Heart right ventricle (tissue), 16 donors: ENCODE results near the gene ALDH1A3. TPM values are rescaled to one million over a fixed set of nuclear protein-coding genes. Genes with fewer than 3 reads are reported as not detected.

Experiments used
- ATAC-seq, 8 donors: fragments of 200-7000 bp; cut with Tn5 transposase; one replicate each; pipeline ENCODE4 v1.9.1; 2020; ENCODE audit warnings: mild to moderate bottlenecking in 8 of 8, moderate library complexity in 8 of 8, moderate number of reproducible peaks in 1 of 8
- DNase-seq, 2 donors: peaks; one replicate each; pipeline ENCODE4 v3.0.0-alpha.2; 2020
- H3K27ac ChIP-seq, 10 donors: fragments of 200-600 bp; sonication (generic) in 2 of 10; one replicate each; pipeline versions ENCODE4 v1.5.0 to v1.8.0; 2020 to 2022; ENCODE audit warnings: mild to moderate bottlenecking in 3 of 10
- H3K27me3 ChIP-seq, 7 donors: fragments of 200-600 bp; one replicate each; pipeline ENCODE4 v1.8.0; 2021 to 2022; ENCODE audit warnings: mild to moderate bottlenecking in 2 of 7
- H3K36me3 ChIP-seq, 9 donors: fragments of 200-600 bp; sonication (generic) in 1 of 9; one replicate each; pipeline versions ENCODE4 v1.5.0 to v1.8.0; 2020 to 2022; ENCODE audit warnings: mild to moderate bottlenecking in 2 of 9
- H3K4me1 ChIP-seq, 9 donors: fragments of 200-600 bp; sonication (generic) in 1 of 9; one replicate each; pipeline versions ENCODE4 v1.5.0 to v1.8.0; 2020 to 2022; ENCODE audit warnings: mild to moderate bottlenecking in 4 of 9
- H3K4me3 ChIP-seq, 10 donors: fragments of 200-600 bp; sonication (generic) in 2 of 10; one replicate each; pipeline versions ENCODE4 v1.5.0 to v1.8.0; 2020 to 2022; ENCODE audit warnings: mild to moderate bottlenecking in 7 of 10, moderate library complexity in 2 of 10
- H3K9me3 ChIP-seq, 11 donors: fragments of 200-600 bp in 10 of 11; sonication (generic) in 2 of 11; one replicate each; pipeline versions ENCODE4 v1.5.0 to v1.8.0; 2013 to 2022; ENCODE audit warnings: mild to moderate bottlenecking in 2 of 11, control low read depth in 1 of 11, moderate library complexity in 1 of 11
- WGBS, 2 donors: extraction: QIAGEN DNeasy Blood & Tissue Kit; methylation state at CpG; one replicate each; pipeline ENCODE4 v1.1.7; 2013; ENCODE audit warnings: inconsistent platforms in 1 of 2; 5-methylcytosine and 5-hydroxymethylcytosine counted together
- intact Hi-C, 10 donors: fragments of 100-400 bp; cut with DNase I; formaldehyde crosslinking; loops; one replicate each; pipeline versions ENCODE4 v1.11.1 to v1.14.2; 2022
- polyA plus RNA-seq, 2 donors: library from polyadenylated mRNA; stranded (reverse); fragments of 200-250 nt; gene quantifications; one replicate each; pipeline ENCODE4 v1.2.3, GENCODE V29; 2013
- total RNA-seq, 10 donors: library from RNA; stranded (reverse); fragmentation: NEBNext Ultra II Directional in 3 of 10; extraction: Animal tissue kit (Norgen Biotek cat#: 25700) in 3 of 10; gene quantifications; one replicate each; pipeline versions ENCODE4 v1.2.1 to v1.2.4, GENCODE V29; 2021 to 2023
- TF ChIP-seq, protein P1 (sequence below), 9 donors: fragments of 200-600 bp; sonication (generic) in 2 of 9; IDR thresholded peaks; one replicate each; pipeline versions ENCODE4 v1.5.0 to v1.8.0; 2021 to 2022; ENCODE audit warnings: antibody characterized with exemption in 9 of 9, mild to moderate bottlenecking in 5 of 9, moderate library complexity in 1 of 9
- donor health status: Arrhythmogenic right ventricular cardiomyopathy.
- donor health status: ischemic (EF 13 %, LVEDD 7.1; RV severe dilation, severe dysfunction).
- donor health status: healthy with polysubstance abuse.
- donor health status: DM: no; HTN: yes; CAD: no.
- donor health status: DM: no; HTN: no; CAD: no.
- donor health status: ischemic (EF 25% LVEDD 6.9; RV normal size, moderate dysfunction).
- donor health status: ischemic (EF 25% LVEDD 5.7; RV mildly dilated, moderate dysfunction).
- donor health status: healthy.
- donor health status: DM: yes; HTN: yes; CAD: no.
- donor health status: Ischemic cardiomyopathy.
- donor health status: ischemic (EF 35%, LVEDD 5.7; RV mildly dilated, moderate dysfunction).
- donor health status: nonischemic (EF 11% LVEDD 7.7; RV severe dilation, severe dysfunction).
- donor health status: DM: yes; HTN: yes; CAD: no.
- donor health status: PGD.
- donor health status: ischemic (EF 29% LVEDD 5.4; RV normal size, mild dysfunction).
- donor health status: nonischemic (EF 23%, LVEDD 6.1; RV moderate dilation, normal function).

ALDH1A3 gene
- total and polyA plus RNA-seq, 12 donors, result 0.96 to 24.9 (median 2.3) TPM

DNA sequence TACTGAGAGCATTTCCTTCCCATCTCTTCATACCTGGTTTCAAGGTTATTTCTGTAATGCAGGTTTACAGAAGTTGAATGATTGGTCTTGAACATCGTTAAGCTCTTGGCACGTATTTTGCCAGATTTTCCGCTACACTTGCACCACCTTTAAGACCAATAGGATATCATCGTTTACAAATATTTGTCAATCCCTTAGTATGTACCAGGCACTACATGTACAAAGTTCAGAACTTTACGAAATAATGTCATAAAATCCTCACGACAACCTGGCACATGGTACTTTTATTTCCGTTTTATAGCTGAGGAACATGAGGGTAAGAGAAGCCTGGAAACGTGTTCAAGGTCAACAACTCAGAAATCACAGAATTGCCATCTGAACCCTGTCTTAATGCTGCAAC lies 45.8 kb downstream of the ALDH1A3 start:
- Histone ChIP-seq H3K4me1 (peaks cover 0 to 30% (median 0%) of the 10 kb centered on the region in 9 donors), H3K4me3 (no peak overlapping the region), H3K27ac (no peak overlapping the region), H3K9me3 (no peaks in the 10 kb centered on the region), H3K27me3 (peaks cover 0 to 12% (median 0%) of the 10 kb centered on the region in 7 donors), H3K36me3 (peaks cover 0 to 61% (median 0%) of the 10 kb centered on the region in 9 donors)
- DNase-seq (no peak), ATAC-seq (no peak)
- 94 to 95% methylated on average over 8 of the region's 8 CpGs for WGBS, 2 donors
- TF ChIP-seq, protein P1, sequence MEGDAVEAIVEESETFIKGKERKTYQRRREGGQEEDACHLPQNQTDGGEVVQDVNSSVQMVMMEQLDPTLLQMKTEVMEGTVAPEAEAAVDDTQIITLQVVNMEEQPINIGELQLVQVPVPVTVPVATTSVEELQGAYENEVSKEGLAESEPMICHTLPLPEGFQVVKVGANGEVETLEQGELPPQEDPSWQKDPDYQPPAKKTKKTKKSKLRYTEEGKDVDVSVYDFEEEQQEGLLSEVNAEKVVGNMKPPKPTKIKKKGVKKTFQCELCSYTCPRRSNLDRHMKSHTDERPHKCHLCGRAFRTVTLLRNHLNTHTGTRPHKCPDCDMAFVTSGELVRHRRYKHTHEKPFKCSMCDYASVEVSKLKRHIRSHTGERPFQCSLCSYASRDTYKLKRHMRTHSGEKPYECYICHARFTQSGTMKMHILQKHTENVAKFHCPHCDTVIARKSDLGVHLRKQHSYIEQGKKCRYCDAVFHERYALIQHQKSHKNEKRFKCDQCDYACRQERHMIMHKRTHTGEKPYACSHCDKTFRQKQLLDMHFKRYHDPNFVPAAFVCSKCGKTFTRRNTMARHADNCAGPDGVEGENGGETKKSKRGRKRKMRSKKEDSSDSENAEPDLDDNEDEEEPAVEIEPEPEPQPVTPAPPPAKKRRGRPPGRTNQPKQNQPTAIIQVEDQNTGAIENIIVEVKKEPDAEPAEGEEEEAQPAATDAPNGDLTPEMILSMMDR (IDR thresholded peaks at IDR 0.05), result no peak
- intact Hi-C loops, result loop anchor here in 2 of 10 donors (10.0 kb wide), 2 partner anchors 329 to 339 kb away; partner anchors contain the start of gene CHSY1 (in 1 of the 2)

DNA sequence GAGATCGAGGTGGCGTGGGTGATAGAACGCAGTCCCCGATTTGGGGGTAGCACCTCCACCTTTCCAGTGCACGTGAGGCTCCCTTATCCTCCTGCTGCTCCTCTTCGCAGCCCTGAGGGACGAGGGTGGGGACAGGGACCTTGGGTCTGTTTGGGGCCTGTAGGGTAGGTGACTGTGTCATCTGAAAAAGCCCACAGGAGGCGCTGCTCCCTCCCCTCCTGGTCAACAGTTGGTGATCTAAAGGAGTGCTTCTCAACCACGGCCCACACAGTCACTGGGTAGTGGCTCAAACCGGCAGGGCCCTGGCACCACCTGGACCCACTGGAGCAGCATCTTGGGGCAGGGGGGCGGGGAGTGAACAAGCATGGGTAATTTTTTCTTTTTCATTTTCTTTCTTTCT lies 46.6 kb downstream of the ALDH1A3 start:
- TF ChIP-seq, protein P1 (IDR thresholded peaks at IDR 0.05), result no peak
- 87 to 93% methylated on average over 11 of the region's 11 CpGs for WGBS, 2 donors
- no peak overlapping the region for H3K4me3 ChIP-seq
- intact Hi-C loops, result loop anchor here in 2 of 10 donors (10.0 kb wide), 2 partner anchors 329 to 339 kb away; partner anchors contain the start of gene CHSY1 (in 1 of the 2)
- H3K27ac ChIP-seq, result no peak overlapping the region
- peaks cover 0 to 61% (median 0%) of the 10 kb centered on the region in 9 donors for H3K36me3 ChIP-seq
- peaks cover 0 to 22% (median 0%) of the 10 kb centered on the region in 9 donors for H3K4me1 ChIP-seq
- ATAC-seq (no peak), DNase-seq (no peak)
- H3K9me3 ChIP-seq, result no peaks in the 10 kb centered on the region
- peaks cover 0 to 9% (median 0%) of the 10 kb centered on the region in 7 donors for H3K27me3 ChIP-seq

DNA sequence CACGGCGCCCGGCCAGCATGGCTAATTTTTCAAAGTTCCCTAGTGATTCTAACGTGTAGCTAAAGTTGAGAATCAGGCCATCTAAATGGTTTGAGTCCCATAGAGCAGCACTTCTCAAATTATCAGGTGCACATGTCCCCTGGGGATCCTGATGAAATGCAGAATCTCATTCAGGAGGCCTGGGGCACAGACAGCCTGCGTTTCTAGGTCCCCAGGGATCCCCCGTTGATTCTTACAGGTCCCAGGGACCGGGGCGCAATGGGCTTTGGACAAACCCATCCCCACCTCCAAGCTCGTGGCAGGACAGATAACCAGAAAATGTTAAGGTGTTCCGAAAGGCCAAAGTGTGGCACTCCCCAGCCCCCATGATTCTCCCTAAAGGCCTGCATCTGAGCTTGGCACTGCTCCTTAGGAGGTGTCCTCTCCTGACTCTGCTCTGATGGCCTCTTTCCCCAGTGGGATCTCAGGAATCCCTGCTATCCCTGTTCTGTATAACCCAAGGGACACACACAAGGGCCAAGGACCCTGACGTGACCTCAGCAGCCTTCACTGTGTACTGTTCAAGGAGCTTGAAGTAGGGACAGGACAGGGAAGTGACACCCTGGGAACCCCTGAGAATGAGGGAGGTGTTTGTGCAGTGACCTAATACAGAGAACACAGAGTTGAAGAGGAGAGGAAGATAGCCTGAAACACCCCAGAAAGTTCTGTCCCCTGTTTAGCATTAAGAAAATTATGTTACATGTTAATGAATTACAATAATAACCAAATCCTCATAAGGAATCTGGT lies 47.5 kb downstream of the ALDH1A3 start:
- peaks cover 0 to 66% (median 0%) of the 10 kb centered on the region in 9 donors for H3K36me3 ChIP-seq
- TF ChIP-seq, protein P1 (IDR thresholded peaks at IDR 0.05), result no peak
- H3K4me3 ChIP-seq, result no peak overlapping the region
- intact Hi-C loops, result loop anchor here in 2 of 10 donors (10.0 kb wide), 2 partner anchors 328 to 338 kb away; partner anchors contain the start of gene CHSY1 (in 1 of the 2)
- 90 to 95% methylated on average over 11 of the region's 11 CpGs for WGBS, 2 donors
- DNase-seq (no peak), ATAC-seq (no peak)
- peaks cover 0 to 16% (median 0%) of the 10 kb centered on the region in 9 donors for H3K4me1 ChIP-seq
- H3K27ac ChIP-seq, result no peak overlapping the region
- H3K9me3 ChIP-seq, result no peaks in the 10 kb centered on the region
- peaks cover 0 to 4% (median 0%) of the 10 kb centered on the region in 7 donors for H3K27me3 ChIP-seq

DNA sequence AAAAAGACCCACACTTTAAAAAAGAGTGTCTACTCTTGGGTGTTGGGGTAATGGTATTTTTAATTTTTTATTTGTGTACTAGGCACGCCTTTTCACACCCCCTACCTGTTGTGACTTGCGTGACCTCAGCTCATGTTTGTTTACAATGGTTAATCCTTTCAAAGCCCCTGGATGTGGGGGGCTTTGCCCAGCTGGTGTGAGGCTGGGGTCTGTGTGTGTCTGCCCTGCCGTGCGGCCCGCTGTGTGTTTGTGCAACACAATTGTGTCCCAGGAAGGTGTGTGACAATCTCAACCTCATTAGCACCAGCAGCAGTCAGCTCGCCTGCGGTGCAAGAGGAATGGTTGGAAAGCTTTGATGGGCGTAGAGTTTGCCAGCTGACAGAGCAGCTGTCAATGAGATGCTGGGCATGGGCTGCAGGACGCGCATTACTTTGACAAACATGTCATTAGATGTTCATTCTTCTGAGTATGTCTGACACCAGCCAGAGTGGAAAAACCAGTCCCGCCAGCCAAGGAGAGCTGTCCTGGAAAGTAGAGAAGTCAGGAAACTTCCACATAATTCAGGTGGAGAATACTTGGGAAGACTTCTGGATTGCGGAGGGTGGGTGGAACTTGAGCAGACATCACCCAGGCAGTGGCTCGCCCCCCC lies 49.1 kb downstream of the ALDH1A3 start:
- no peak for DNase-seq
- peaks cover 0 to 67% (median 0%) of the 10 kb centered on the region in 9 donors for H3K36me3 ChIP-seq
- H3K9me3 ChIP-seq, result no peaks in the 10 kb centered on the region
- intact Hi-C loops, result loop anchor here in 2 of 10 donors (10.0 kb wide), 2 partner anchors 326 to 336 kb away; partner anchors contain the start of gene CHSY1 (in 1 of the 2)
- TF ChIP-seq, protein P1 (IDR thresholded peaks at IDR 0.05), result no peak
- 84 to 90% methylated on average over 13 of the region's 13 CpGs for WGBS, 2 donors
- H3K27ac ChIP-seq, result no peak overlapping the region
- H3K4me3 ChIP-seq, result no peak overlapping the region
- peaks cover 0 to 11% (median 0%) of the 10 kb centered on the region in 9 donors for H3K4me1 ChIP-seq
- H3K27me3 ChIP-seq, result peaks cover 0 to 4% (median 0%) of the 10 kb centered on the region in 7 donors
- ATAC-seq, result no peak
